GM21381 (cell line): ENCODE results near the gene BRS3.
A peak's percentile ranks its signal among the peaks of the same experiment; 100 is the strongest.

Experiments used
- ATAC-seq: cut with Tn5 transposase; IDR thresholded peaks from one replicate; pipeline ENCODE4 v1.9.1; 2021; ENCODE audit warnings: mild to moderate bottlenecking, moderate library complexity; ENCODE audit not compliant: unreplicated experiment

BRS3 gene

GRCh38 chrX:136493011-136493410 lies 5.3 kb downstream of the BRS3 start:
- ATAC-seq: no peak

DNA sequence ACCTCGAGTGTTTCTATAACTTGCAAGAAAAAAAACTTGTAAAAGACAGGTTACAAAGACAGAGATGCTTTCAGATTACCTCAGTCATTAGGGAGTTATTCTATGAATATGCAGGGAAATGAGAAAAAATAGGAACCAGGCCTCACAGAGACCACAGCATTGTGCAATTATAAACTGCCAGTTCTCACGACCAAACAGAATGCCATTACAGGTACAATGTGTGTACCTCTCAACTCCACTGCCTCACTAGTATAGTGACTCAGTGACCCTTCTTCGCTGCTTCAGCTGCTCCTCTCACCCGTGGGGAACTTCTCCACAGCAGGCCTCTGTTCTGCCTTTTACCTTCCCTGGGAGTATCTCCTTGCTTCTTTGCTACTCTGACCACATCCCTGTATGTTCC lies 7.3 kb downstream of the BRS3 start:
- no peak for ATAC-seq

GRCh38 chrX:136496186-136496763 lies 8.5 kb downstream of the BRS3 start:
- ATAC-seq: no peak

DNA sequence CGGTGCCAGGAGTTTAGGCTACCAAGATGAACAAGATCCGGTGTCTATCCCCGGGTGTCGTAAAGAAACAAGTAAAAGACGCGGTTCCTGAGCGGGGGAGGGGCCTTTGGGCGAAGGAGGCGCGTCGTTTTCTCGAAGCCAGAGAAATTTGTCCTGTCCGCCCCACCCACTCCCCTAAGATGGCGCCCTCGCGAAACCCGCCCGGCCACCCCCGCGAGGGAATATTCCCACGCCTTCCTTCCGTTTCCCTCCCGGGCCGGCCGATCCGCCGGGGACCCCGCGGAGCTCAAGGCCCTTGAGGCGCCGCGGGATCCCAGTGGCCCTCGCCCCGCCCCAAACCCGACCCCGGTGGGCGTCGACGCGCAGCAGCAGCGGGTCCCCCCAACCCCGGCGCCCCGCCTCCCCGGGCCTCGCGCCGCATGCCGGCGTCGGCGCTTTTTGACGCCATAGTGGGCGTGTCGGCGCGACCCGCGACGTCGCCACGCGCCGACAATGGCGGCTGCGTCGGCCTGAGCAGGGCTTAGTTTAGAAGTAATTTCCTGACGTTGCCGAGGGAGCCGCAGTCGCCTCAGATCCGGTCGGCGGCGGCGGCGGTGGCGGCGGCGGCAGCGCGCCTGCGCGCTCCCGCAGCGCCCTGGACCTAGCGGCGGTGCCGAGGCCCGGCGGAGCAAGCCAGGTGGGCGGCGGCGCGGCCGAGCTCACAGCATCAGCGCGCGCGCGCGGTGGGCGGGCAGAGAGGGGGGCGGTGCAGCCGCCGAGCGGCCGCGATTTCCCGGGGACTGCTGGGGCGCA lies 9.2 kb downstream of the BRS3 start:
- ATAC-seq: peak; percentile 82

DNA sequence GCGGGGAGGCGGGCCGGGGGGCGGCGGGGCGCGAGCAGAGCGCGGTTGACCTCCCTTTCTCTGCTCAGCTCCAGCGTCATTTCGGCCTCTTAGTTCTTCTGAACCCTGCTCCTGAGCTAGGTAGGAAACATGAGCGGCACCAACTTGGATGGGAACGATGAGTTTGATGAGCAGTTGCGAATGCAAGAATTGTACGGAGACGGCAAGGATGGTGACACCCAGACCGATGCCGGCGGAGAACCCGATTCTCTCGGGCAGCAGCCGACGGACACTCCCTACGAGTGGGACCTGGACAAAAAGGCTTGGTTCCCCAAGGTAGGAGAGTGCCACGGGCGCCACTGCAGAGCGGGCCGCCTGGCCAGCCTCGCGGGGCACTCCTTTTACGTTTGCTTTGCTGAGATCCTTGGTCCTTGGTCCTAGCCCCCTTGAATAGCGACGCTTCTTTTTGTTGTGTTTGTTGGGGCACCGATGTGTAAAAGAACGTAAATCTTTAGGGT lies 9.9 kb downstream of the BRS3 start, which contains the start of gene HTATSF1:
Gene HTATSF1, plus strand, starts transcription at position 37 of the 497 bp plus-strand sequence. Its CDS starts 93 bp downstream, at position 130.
- ATAC-seq: no peak

GRCh38 chrX:136519069-136519468 lies 31.3 kb downstream of the BRS3 start:
- no peak for ATAC-seq

DNA sequence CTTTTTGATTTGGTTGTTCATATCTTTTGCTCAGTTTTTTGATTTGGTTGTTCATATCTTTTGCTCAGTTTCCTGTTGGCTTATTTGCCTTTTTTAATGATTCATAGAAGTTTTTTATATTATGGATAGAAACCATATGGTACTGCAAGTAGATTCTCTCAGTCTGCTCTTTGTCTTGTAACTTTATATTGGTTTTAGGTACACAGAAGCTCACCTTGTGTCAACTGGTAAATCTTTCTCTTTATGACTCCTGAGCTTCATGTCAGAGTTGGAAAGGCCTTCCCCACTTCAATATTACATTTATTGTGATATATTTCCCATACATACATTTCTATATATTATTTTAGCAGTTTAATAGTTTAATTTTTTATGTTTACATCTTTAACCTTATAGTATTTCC lies 36.0 kb downstream of the BRS3 start:
- no peak for ATAC-seq

- no peak for ATAC-seq
Measured at GRCh38 chrX:136525738-136526606, 38.2 kb downstream of the BRS3 start.

- ATAC-seq: no peak
Measured at GRCh38 chrX:136528645-136529315, 41.0 kb downstream of the BRS3 start.

DNA sequence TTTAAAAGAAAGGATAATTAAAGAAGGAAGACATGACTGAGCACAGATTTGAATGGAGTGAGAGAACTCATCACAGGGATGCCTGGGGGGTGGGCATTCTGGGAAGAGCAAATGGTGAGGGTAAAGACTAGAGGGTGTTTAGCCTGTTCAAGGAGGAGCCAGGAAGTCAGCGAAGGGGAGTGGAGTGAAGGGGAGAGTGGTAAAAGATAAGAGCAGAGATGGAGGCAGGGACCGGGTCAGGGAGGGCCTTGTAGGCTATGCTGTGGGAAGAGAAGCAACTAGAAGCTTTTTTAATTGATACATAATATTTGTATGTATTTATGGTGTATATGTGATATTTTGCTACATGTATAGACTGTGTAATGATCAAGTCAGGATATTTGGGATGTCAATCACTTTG lies 42.0 kb downstream of the BRS3 start:
- no peak for ATAC-seq

DNA sequence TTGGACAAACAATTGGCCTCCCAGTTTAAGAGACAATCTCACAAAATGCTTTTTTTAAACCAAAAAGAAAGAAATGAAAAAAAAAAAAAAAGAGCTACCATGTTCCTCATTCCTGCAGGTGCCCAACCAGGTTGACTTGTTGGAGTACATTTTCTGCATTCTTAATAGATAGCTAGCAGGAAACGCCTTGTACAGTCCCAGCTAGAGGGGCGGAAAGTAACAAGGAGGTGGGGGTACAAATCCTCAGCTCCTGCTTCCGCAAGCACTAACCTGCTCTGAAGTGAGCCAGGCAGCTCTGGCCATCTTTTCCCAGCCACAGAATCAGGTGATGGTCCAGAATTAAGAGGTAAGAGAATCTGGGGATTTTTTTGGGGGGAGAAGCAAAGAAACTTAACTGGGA lies 44.2 kb downstream of the BRS3 start, which contains the start of gene VGLL1:
Gene VGLL1, plus strand, starts transcription at position 265 of the 400 bp plus-strand sequence. CDS start 3,806 bp downstream, outside the sequence.
- ATAC-seq: no peak

GRCh38 chrX:136534131-136534530 lies 46.4 kb downstream of the BRS3 start:
- ATAC-seq: no peak

DNA sequence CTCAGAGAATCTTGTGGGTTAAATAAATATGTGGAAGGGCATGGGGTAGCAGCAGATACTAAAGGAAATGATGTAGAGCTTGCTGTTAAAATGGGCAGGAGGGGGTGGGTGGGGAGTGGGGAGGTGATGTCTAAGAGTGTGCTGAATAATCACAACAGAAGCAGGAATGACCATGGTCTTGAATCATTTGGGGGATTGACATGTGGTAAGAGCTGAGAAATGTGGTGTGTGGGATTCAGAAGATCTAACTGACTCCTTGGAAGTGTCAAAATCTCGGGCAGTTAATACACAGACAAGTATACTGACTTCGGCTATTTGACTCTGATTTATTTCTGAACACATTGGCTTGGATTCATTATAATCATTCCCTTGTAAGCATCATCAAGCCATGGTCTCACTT lies 51.1 kb downstream of the BRS3 start:
- no peak for ATAC-seq

GRCh38 chrX:136540226-136540625 lies 52.5 kb downstream of the BRS3 start:
- ATAC-seq: no peak

GRCh38 chrX:136541294-136541693 lies 53.5 kb downstream of the BRS3 start:
- no peak for ATAC-seq

DNA sequence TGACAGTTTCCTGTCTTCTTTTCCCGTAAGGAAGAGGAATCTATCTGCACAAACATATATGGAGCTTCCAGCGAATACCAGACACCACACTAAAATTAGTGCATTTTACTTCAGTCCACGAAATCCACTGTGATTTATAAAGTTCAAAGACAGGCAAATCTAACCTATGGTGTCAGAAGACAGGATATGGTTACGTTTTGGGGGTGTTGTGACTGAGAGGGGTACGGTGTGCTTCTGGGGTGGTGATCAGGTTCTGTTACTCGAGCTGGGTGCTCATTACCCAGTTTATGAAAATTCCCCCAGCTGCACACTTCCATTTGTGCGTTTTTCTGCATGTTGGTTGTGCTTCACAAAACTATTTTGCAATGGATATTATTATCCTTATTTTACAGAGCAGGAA lies 54.5 kb downstream of the BRS3 start:
- no peak for ATAC-seq
